Activated naive CD4-positive, alpha-beta T cell treated with anti-CD3 and anti-CD28 coated beads, Interleukin-2, amount 50 U/mL, for 72 hours (primary cell): Measurements from ENCODE around the gene CNNM1. TPM values are rescaled to one million over a fixed set of nuclear protein-coding genes. Genes with fewer than 3 reads are reported as not detected.

Experiments used
- ATAC-seq, 2 donors: fragments of 150-1000 bp; cut with Tn5 transposase; 2 replicates each; pipeline ENCODE4 v1.10.0; 2021; ENCODE audit warnings: mild to moderate bottlenecking in 2 of 2, moderate library complexity in 2 of 2
- DNase-seq, 2 donors: peaks; one replicate each; pipeline ENCODE4 v3.0.0; 2021 to 2022; ENCODE audit warnings: low spot score in 2 of 2
- H3K27ac Mint-ChIP-seq, 2 donors: one replicate each; pipeline ENCODE4 v1.8.0; 2022; ENCODE audit warnings: mild to moderate bottlenecking in 2 of 2, mixed read lengths in 2 of 2
- H3K36me3 Mint-ChIP-seq, 2 donors: one replicate each; pipeline ENCODE4 v1.8.0; 2022; ENCODE audit warnings: mixed read lengths in 2 of 2
- H3K9me3 Mint-ChIP-seq, 2 donors: one replicate each; pipeline ENCODE4 v1.8.0; 2022; ENCODE audit warnings: mixed read lengths in 2 of 2
- total RNA-seq, 2 donors: library from RNA; stranded (reverse); gene quantifications; one replicate each; pipeline ENCODE4 v1.2.3, GENCODE V29; 2022

The CNNM1 gene
- total RNA-seq: 1 to 10 TPM in 1 of 2 donors, under 1 TPM in 1; 0.23 to 2.2 TPM

DNA sequence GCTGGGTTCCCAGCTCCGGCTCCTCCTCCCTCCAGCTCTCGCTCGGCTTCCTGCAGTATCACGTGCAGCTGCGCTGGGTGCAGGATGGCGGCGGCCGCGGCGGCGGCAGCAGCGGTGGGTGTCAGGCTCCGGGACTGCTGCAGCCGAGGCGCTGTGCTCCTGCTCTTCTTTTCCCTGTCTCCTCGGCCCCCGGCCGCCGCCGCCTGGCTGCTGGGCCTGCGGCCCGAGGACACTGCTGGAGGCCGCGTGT, at the start of gene CNNM1:
Gene CNNM1 (plus strand): TSS at position 53 of the 250 bp plus-strand sequence. CDS start 32 bp downstream, at position 85.
- Mint-ChIP-seq H3K9me3 (no peaks in the 10 kb centered on the region), H3K27ac (no peak within 1 kb of the TSS), H3K36me3 (peaks cover 9 to 16% of the 10 kb centered on the region in 2 donors)
- ATAC-seq (peak; percentile 65 to 82), DNase-seq (peak in 1 of 2 donors; percentile 53)

- Mint-ChIP-seq H3K36me3 (no peaks in the 10 kb centered on the region), H3K27ac (no peak overlapping the region), H3K9me3 (peaks cover 6 to 8% of the 10 kb centered on the region in 2 donors)
- ATAC-seq (no peak), DNase-seq (no peak)
Measured at GRCh38 chr10:99279626-99280111, 49.5 kb upstream of the CNNM1 start.

- Mint-ChIP-seq H3K9me3 (peaks cover 6 to 8% of the 10 kb centered on the region in 2 donors), H3K27ac (no peak overlapping the region), H3K36me3 (no peaks in the 10 kb centered on the region)
- no peak for ATAC-seq
- DNase-seq: no peak
Measured at GRCh38 chr10:99280472-99280871, 48.7 kb upstream of the CNNM1 start.

GRCh38 chr10:99285881-99286280, 43.3 kb upstream of the CNNM1 start:
- no peak for ATAC-seq

GRCh38 chr10:99290306-99290705, 38.9 kb upstream of the CNNM1 start:
- Mint-ChIP-seq H3K36me3 (no peaks in the 10 kb centered on the region), H3K9me3 (no peaks in the 10 kb centered on the region), H3K27ac (no peak overlapping the region)
- ATAC-seq: no peak
- no peak for DNase-seq

More at GRCh38 chr10:99285881-99286280, 43.3 kb upstream of the CNNM1 start:
- Mint-ChIP-seq H3K9me3 (peaks cover 6 to 8% of the 10 kb centered on the region in 2 donors), H3K27ac (no peak overlapping the region), H3K36me3 (no peaks in the 10 kb centered on the region)
- DNase-seq: no peak

GRCh38 chr10:99292159-99292558, 37.0 kb upstream of the CNNM1 start:
- no peaks in the 10 kb centered on the region for H3K9me3 Mint-ChIP-seq
- no peaks in the 10 kb centered on the region for H3K36me3 Mint-ChIP-seq
- H3K27ac Mint-ChIP-seq: no peak overlapping the region
- DNase-seq (no peak), ATAC-seq (no peak)

DNA sequence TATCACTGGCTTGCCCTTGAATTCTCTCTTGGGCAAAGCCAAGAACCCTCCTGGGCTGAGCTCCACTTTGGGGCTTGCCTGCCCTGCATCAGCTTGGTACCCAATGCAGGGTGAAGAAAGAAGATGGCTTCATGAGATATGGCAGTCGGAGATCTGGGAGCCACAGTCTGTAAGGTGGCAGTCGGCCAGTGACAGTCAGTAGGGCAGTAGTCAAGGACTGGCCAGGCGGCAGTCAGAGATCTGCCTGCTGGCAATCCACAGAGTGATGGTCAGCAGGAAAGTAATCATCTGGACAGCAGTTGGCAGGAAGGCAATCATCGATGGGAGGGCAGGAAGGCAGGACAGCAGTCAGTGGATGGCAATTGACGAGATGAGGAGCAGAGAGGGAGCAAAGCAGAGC, 32.6 kb upstream of the CNNM1 start:
- Mint-ChIP-seq H3K9me3 (no peaks in the 10 kb centered on the region), H3K36me3 (no peaks in the 10 kb centered on the region), H3K27ac (no peak overlapping the region)
- DNase-seq: no peak
- ATAC-seq: no peak

GRCh38 chr10:99297033-99297432, 32.1 kb upstream of the CNNM1 start:
- DNase-seq (no peak), ATAC-seq (no peak)
- Mint-ChIP-seq H3K27ac (no peak overlapping the region), H3K9me3 (no peaks in the 10 kb centered on the region), H3K36me3 (no peaks in the 10 kb centered on the region)

- ATAC-seq (no peak), DNase-seq (no peak)
- peaks cover 5 to 6% of the 10 kb centered on the region in 2 donors for H3K9me3 Mint-ChIP-seq
- no peak overlapping the region for H3K27ac Mint-ChIP-seq
- H3K36me3 Mint-ChIP-seq: no peaks in the 10 kb centered on the region
Measured at GRCh38 chr10:99303899-99304861, 25.0 kb upstream of the CNNM1 start.

GRCh38 chr10:99304862-99305229, 24.3 kb upstream of the CNNM1 start:
- ATAC-seq: no peak

GRCh38 chr10:99312501-99312900, 16.7 kb upstream of the CNNM1 start:
- Mint-ChIP-seq H3K27ac (no peak overlapping the region), H3K9me3 (peaks cover 6 to 11% of the 10 kb centered on the region in 2 donors), H3K36me3 (no peaks in the 10 kb centered on the region)
- ATAC-seq (no peak), DNase-seq (no peak)

More at GRCh38 chr10:99304862-99305229, 24.3 kb upstream of the CNNM1 start:
- Mint-ChIP-seq H3K9me3 (peaks cover 6 to 8% of the 10 kb centered on the region in 2 donors), H3K36me3 (no peaks in the 10 kb centered on the region), H3K27ac (no peak overlapping the region)
- no peak for DNase-seq

DNA sequence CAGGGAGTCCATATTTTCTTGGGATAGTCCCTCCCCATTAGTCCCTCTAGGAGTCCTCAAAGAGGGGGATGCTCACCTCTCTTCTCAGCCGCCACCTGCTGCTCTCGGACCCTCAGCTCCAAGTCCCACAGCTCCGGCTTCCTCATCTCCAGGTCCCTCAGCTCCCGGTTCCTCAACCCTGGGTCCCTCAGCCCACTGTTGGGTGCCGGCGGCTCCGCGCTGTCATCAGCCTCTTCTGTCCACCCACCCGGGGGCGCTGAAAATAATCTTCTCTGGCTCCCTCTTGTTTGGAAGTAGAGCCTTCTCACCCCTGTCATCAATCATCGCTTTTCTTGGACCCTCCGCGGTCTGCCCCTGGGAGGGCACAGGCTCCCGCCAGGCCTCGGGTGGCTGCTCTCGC, 13.3 kb upstream of the CNNM1 start:
- Mint-ChIP-seq H3K9me3 (no peaks in the 10 kb centered on the region), H3K36me3 (no peaks in the 10 kb centered on the region), H3K27ac (no peak overlapping the region)
- ATAC-seq (no peak), DNase-seq (no peak)

GRCh38 chr10:99316374-99316773, 12.8 kb upstream of the CNNM1 start:
- H3K9me3 Mint-ChIP-seq: no peaks in the 10 kb centered on the region
- DNase-seq: no peak
- no peaks in the 10 kb centered on the region for H3K36me3 Mint-ChIP-seq
- no peak overlapping the region for H3K27ac Mint-ChIP-seq
- no peak for ATAC-seq

DNA sequence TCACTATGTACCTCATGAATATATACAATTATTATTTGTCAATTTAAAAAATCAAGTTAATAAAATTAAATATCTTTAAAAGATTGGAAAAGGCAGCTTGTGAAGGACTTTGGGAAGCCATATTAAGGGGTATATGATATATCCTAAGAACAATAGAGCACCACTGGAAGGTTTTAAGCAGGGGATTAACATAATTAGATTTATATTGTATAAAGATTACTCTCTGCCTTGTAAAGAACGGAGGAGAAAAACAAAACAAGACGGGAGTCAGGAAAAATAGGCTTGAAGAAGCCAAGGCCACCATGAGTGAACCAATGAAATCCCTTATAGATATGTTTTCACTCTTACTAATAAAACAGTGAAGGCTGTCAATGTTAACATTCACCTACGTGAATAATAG, 11.1 kb upstream of the CNNM1 start:
- no peak for ATAC-seq
- no peaks in the 10 kb centered on the region for H3K36me3 Mint-ChIP-seq
- DNase-seq: no peak
- H3K9me3 Mint-ChIP-seq: no peaks in the 10 kb centered on the region
- no peak overlapping the region for H3K27ac Mint-ChIP-seq

GRCh38 chr10:99318475-99318874, 10.7 kb upstream of the CNNM1 start:
- DNase-seq (no peak), ATAC-seq (no peak)
- Mint-ChIP-seq H3K36me3 (no peaks in the 10 kb centered on the region), H3K27ac (no peak overlapping the region), H3K9me3 (no peaks in the 10 kb centered on the region)

DNA sequence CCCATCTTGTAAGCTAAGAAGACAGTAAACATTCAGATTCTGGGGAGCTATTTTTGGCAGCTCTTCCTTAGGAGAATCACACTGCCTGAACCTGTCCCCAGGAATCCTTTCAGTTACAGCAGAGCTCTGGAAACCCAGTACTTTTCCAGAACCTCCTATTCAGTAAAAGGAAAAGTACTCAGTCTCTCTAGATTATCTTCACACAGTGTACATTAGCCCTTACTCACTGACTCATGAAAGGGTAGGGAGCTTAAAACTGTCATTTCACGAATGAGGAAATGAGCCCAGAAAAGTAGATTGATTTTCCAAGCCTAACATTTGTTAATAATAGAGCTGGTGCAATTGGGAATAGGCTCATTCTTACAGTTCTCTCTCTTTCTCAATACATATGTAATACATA, 3.9 kb upstream of the CNNM1 start:
- Mint-ChIP-seq H3K27ac (no peak overlapping the region), H3K9me3 (no peaks in the 10 kb centered on the region), H3K36me3 (peaks cover 0 to 5% of the 10 kb centered on the region in 2 donors)
- no peak for DNase-seq
- ATAC-seq: no peak

GRCh38 chr10:99326871-99327270, 2.3 kb upstream of the CNNM1 start:
- ATAC-seq (no peak), DNase-seq (no peak)
- peaks cover 9 to 16% of the 10 kb centered on the region in 2 donors for H3K36me3 Mint-ChIP-seq
- H3K9me3 Mint-ChIP-seq: no peaks in the 10 kb centered on the region
- no peak overlapping the region for H3K27ac Mint-ChIP-seq
